ENCODE results near the gene TMEM59L.

The TMEM59L gene

DNA sequence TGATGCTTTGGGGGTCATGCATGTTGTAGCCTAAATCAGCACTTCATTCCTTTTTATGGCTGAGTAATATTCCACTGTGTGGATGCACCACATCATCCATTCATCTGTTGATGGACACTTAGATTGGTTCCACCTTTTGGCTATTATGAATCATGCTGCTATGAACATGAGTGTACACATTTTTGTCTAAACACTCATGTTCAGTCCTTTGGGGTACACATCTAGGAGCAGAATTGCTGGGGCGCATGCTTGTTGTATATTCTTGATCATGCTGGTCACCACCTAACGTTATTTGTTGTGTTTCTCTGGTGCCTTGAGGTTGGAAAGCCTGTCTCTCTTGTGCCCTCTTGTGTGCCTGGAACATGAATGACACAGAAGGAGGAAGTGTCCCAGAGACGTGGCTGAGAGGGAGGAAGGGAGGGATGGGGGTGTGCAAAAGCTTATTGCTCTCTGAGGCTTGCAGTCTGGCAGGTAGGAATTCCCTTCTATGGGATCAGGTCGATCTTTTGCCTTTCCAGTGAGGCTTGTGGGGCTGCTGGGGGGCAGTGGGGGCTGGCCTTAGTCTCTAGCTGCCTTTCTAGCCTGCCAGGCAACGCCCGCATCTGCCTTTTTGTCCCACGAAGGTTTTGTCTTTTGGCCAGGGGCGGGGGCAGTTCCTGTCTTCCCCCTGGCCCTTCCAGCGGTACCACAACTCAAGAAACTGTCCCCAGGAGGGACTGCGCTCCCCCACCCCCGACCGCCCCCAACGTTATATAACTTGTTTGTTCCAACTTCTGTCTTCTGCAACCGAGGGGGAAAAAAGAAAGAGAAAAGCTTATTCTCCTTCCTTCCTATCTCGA is 31.7 kb downstream of the TMEM59L start:
- ChIA-PET CTCF (no interaction called here), POLR2A (no interaction called here)
- TF ChIP-seq, protein P1, sequence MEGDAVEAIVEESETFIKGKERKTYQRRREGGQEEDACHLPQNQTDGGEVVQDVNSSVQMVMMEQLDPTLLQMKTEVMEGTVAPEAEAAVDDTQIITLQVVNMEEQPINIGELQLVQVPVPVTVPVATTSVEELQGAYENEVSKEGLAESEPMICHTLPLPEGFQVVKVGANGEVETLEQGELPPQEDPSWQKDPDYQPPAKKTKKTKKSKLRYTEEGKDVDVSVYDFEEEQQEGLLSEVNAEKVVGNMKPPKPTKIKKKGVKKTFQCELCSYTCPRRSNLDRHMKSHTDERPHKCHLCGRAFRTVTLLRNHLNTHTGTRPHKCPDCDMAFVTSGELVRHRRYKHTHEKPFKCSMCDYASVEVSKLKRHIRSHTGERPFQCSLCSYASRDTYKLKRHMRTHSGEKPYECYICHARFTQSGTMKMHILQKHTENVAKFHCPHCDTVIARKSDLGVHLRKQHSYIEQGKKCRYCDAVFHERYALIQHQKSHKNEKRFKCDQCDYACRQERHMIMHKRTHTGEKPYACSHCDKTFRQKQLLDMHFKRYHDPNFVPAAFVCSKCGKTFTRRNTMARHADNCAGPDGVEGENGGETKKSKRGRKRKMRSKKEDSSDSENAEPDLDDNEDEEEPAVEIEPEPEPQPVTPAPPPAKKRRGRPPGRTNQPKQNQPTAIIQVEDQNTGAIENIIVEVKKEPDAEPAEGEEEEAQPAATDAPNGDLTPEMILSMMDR (IDR thresholded peaks at IDR 0.05; ENCODE audit: insufficient read depth, low read length, missing control alignments) = no peak
- no peak for DNase-seq (ENCODE audit: low read depth, low spot score)
- H3K4me3 ChIP-seq (ENCODE audit: low read depth, low read length) = no peak overlapping the region

DNA sequence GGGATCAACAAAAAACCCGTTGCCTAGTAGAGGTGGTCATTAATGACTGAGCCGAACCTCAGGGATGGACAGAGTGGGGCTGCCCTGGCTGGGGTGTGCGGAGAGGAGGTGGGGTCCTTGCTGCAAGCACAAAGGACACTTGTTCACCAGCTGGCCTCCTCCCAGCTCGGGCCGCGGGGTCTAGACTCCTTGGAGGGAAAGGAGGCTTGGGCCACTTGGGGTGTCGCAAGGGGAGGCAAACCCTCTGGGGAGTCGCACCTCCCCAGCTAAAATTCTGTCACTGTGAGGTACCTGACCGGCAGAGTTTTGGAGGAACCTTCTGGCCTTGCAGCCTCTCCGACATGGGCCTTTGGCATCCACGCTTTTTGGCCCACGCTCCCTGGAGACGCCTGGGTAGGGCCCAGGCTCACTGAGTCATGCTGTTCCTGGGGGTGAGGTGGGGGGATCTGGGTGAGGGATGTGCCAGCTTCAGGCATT is 32.4 kb downstream of the TMEM59L start:
- no peak overlapping the region for H3K4me3 ChIP-seq (ENCODE audit: low read depth, low read length)
- ChIA-PET CTCF (no interaction called here), POLR2A (no interaction called here)
- TF ChIP-seq, protein P1 (IDR thresholded peaks at IDR 0.05; ENCODE audit: insufficient read depth, low read length, missing control alignments) = no peak
- no peak for DNase-seq (ENCODE audit: low read depth, low spot score)

DNA sequence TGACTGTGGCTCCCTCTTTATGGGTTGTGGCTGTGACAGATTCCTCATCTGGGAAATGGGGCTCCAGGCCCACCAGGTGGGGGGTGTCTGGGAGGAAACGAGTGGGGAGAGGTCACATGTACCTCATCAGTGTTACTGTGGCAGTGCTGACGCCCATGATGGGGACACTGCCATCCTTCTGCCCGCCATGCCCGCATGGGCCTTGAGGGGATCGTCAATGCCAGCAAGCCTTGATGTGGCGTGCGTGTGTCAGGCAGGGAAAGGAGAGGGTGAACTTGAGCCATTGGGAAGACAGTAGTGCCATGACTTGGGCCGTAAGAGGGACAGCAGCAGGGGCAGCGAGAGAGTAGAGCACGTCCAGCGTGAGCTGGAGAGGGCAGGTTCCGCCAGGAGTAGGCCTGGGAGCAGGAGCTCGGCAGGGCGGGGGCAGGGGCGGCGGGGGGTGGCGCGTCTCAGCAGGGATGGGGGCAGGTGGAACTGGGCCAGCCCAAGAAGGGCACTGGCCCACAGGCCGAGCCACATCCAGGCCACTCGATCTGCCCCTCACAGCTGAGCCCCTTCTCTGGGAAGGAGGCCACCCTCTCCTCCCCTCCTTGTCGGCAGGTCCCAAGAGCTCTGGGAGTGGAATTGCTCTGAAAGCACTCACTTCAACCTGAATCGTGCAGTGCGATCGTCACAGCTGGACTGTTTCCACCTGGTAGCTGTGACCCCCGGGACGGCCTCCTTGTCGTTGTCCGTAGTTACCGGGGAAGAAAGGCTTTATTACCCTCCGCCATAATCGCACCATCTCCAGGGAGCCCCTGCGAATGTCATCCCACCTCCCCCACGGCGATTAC is 34.1 kb downstream of the TMEM59L start:
- TF ChIP-seq, protein P1 (IDR thresholded peaks at IDR 0.05; ENCODE audit: insufficient read depth, low read length, missing control alignments) = no peak
- H3K4me3 ChIP-seq (ENCODE audit: low read depth, low read length) = no peak overlapping the region
- ChIA-PET POLR2A (no interaction called here), CTCF (no interaction called here)
- DNase-seq (ENCODE audit: low read depth, low spot score) = no peak

DNA sequence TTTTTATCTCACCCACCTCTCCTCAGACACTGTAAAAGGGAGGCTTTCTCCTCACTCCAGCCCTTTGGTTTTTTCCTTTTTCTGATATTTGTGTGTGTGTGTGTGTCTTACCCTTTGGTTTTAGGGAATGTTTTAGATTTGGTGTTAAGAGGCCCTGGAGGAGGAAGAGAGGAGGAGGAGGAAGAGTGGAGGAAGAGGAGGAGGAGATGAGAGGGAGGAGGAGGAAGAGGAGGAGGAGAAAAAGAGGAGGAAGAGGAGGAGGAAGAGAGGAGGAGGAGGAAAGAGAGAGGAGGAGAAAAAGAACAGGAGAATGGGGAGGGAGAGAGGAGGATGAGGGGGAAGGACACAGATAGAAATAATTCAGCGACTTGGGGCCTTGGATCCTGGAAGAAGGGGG is 34.7 kb downstream of the TMEM59L start:
- H3K4me3 ChIP-seq (ENCODE audit: low read depth, low read length) = no peak overlapping the region
- POLR2A ChIA-PET = no interaction called here
- CTCF ChIA-PET = no interaction called here
- TF ChIP-seq, protein P1 (IDR thresholded peaks at IDR 0.05; ENCODE audit: insufficient read depth, low read length, missing control alignments) = no peak
- no peak for DNase-seq (ENCODE audit: low read depth, low spot score)

DNA sequence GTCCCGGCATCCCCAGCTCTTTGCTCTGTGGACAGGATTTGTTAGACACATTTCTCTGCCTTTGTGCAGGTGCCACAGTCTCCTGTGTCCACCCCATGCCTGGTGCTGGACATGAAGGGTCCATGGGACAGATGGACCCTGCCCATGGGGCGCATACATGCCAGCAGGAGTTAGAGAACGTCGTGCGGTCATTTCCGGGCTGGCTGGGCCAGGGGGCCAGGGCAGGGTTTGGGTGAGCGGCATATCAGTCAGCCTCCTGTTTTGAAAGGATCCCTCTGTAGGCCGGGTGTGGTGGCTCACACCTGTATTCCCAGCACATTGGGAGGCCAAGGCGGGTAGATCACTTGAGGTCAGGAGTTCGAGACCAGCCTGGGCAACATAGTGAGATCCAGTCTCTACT is 35.1 kb downstream of the TMEM59L start:
- DNase-seq (ENCODE audit: low read depth, low spot score) = no peak
- TF ChIP-seq, protein P1 (IDR thresholded peaks at IDR 0.05; ENCODE audit: insufficient read depth, low read length, missing control alignments) = no peak
- ChIA-PET CTCF (no interaction called here), POLR2A (no interaction called here)
- H3K4me3 ChIP-seq (ENCODE audit: low read depth, low read length) = no peak overlapping the region

DNA sequence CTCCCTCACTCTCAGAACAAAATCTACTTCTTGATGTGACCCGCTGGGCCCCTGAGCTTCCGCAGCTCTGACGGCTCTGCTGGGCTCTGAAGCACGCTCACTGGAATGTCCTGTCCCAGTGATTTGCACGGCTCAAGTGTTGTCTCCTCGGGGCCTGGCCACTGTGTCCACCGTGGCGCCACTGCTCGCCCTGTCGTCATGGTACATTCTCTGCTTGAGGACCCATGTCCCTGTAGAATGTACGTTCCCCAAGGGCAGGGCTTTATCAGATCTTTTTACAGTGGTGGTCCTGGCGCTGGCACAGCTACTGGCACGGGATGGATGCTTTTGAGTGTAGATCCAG is 36.3 kb downstream of the TMEM59L start:
- no peak overlapping the region for H3K4me3 ChIP-seq (ENCODE audit: low read depth, low read length)
- POLR2A ChIA-PET = no interaction called here

More for the DNA sequence above, 36.3 kb downstream of the TMEM59L start:
- DNase-seq (ENCODE audit: low read depth, low spot score) = no peak
- TF ChIP-seq, protein P1 (IDR thresholded peaks at IDR 0.05; ENCODE audit: insufficient read depth, low read length, missing control alignments) = no peak
- CTCF ChIA-PET = interaction anchor here (0.7 to 1.3 kb wide), 3 partner anchors 19 to 198 kb away, joined by 3 read pairs; no protein-coding TSS in a partner anchor
